ENCODE results near the gene MVD. TPM values are rescaled to one million over a fixed set of nuclear protein-coding genes. Genes with fewer than 3 reads are reported as not detected.

Gene MVD
- polyA plus RNA-seq, 1 donor (not counting 4 experiments of a cell fraction or from before 2014, with no cell fraction given) = 59.6 TPM

- Histone ChIP-seq H4K20me1 (ENCODE audit: control insufficient read depth, extremely low read depth, insufficient read depth, low read length) (no peaks in the 10 kb centered on the region), H3K27me3 (ENCODE audit: control insufficient read depth, extremely low read depth, insufficient read depth, low read length) (peaks cover 16% of the 10 kb centered on the region), H3K9me3 (ENCODE audit: control insufficient read depth, low read depth, low read length) (no peaks in the 10 kb centered on the region), H3K9me1 (ENCODE audit: control insufficient read depth, extremely low read depth, insufficient read depth, low read length) (no peaks in the 10 kb centered on the region), H3K4me3 (ENCODE audit: control insufficient read depth in 2 of 3, extremely low read depth in 1 of 3, insufficient read depth in 2 of 3, low read depth in 1 of 3, low read length in 3 of 3) (no peak overlapping the region), H2AFZ (ENCODE audit: control insufficient read depth, low read length) (no peak overlapping the region), H3K79me2 (ENCODE audit: control insufficient read depth, insufficient read depth, low read length) (no peaks in the 10 kb centered on the region), H3K27ac (ENCODE audit: control insufficient read depth, insufficient read depth, low read length) (no peak overlapping the region), H3K4me2 (ENCODE audit: control insufficient read depth, extremely low read depth, insufficient read depth, low read depth, low read length) (no peak overlapping the region), H3K36me3 (ENCODE audit: control insufficient read depth in 2 of 2, extremely low read depth in 1 of 2, insufficient read depth in 2 of 2, low read length in 2 of 2) (peaks cover 0 to 6% of the 10 kb centered on the region in 2 experiments), H3K9ac (ENCODE audit: control insufficient read depth, extremely low read depth, insufficient read depth, low read length) (no peak overlapping the region), H3K4me1 (ENCODE audit: control insufficient read depth, extremely low read depth, insufficient read depth, low read length) (no peaks in the 10 kb centered on the region)
- dilution Hi-C loops (cut with MboI; ENCODE audit: extremely low pct_ligation_motif_present, low sequenced_read_pairs) = no loop called here
- DNase-seq (ENCODE audit: low read depth, low spot score) = no peak
- FAIRE-seq = no peak
- TF ChIP-seq CTCF (optimal IDR thresholded peaks at IDR 0.05 in 1 of 3, IDR thresholded peaks at IDR 0.05 in 1 of 3, conservative IDR thresholded peaks at IDR 0.05 in 1 of 3; ENCODE audit: extremely low read depth in 1 of 3, insufficient read depth in 2 of 3, low read length in 3 of 3) (no peak), EZH2 (IDR thresholded peaks at IDR 0.05; ENCODE audit: low read length) (no peak)
Measured at GRCh38 chr16:88678224-88678979, 15.5 kb upstream of the MVD start.

- no peak overlapping the region for H3K27ac ChIP-seq (ENCODE audit: control insufficient read depth, insufficient read depth, low read length)
- H3K79me2 ChIP-seq (ENCODE audit: control insufficient read depth, insufficient read depth, low read length) = no peaks in the 10 kb centered on the region
- no peaks in the 10 kb centered on the region for H4K20me1 ChIP-seq (ENCODE audit: control insufficient read depth, extremely low read depth, insufficient read depth, low read length)
- FAIRE-seq (no peak), DNase-seq (ENCODE audit: low read depth, low spot score) (no peak)
- no peak overlapping the region for H3K4me3 ChIP-seq (ENCODE audit: control insufficient read depth in 2 of 3, extremely low read depth in 1 of 3, insufficient read depth in 2 of 3, low read depth in 1 of 3, low read length in 3 of 3)
- no peaks in the 10 kb centered on the region for H3K4me1 ChIP-seq (ENCODE audit: control insufficient read depth, extremely low read depth, insufficient read depth, low read length)
- no peak overlapping the region for H2AFZ ChIP-seq (ENCODE audit: control insufficient read depth, low read length)
- H3K9me1 ChIP-seq (ENCODE audit: control insufficient read depth, extremely low read depth, insufficient read depth, low read length) = no peaks in the 10 kb centered on the region
- H3K9ac ChIP-seq (ENCODE audit: control insufficient read depth, extremely low read depth, insufficient read depth, low read length) = no peak overlapping the region
- no peak overlapping the region for H3K4me2 ChIP-seq (ENCODE audit: control insufficient read depth, extremely low read depth, insufficient read depth, low read depth, low read length)
- no peaks in the 10 kb centered on the region for H3K9me3 ChIP-seq (ENCODE audit: control insufficient read depth, low read depth, low read length)
- TF ChIP-seq EZH2 (IDR thresholded peaks at IDR 0.05; ENCODE audit: low read length) (no peak), CTCF (optimal IDR thresholded peaks at IDR 0.05 in 1 of 3, IDR thresholded peaks at IDR 0.05 in 1 of 3, conservative IDR thresholded peaks at IDR 0.05 in 1 of 3; ENCODE audit: extremely low read depth in 1 of 3, insufficient read depth in 2 of 3, low read length in 3 of 3) (no peak)
- dilution Hi-C loops (cut with MboI; ENCODE audit: extremely low pct_ligation_motif_present, low sequenced_read_pairs) = no loop called here
- H3K36me3 ChIP-seq (ENCODE audit: control insufficient read depth in 2 of 2, extremely low read depth in 1 of 2, insufficient read depth in 2 of 2, low read length in 2 of 2) = peaks cover 0 to 6% of the 10 kb centered on the region in 2 experiments
- peaks cover 16% of the 10 kb centered on the region for H3K27me3 ChIP-seq (ENCODE audit: control insufficient read depth, extremely low read depth, insufficient read depth, low read length)
Measured at GRCh38 chr16:88677721-88678120, 14.8 kb upstream of the MVD start.
